GM12878 (cell line): ENCODE data around the gene POMP. TPM values are rescaled to one million over a fixed set of nuclear protein-coding genes. Genes with fewer than 3 reads are reported as not detected.

Source experiments
- BMI1 ChIP-seq: fragments of 450-650 bp; IDR thresholded peaks from 2 replicates; pipeline ENCODE4 v1.6.1; 2016; ENCODE audit warnings: mild to moderate bottlenecking, moderate library complexity, borderline replicate concordance
- CBFB ChIP-seq: IDR thresholded peaks from 2 replicates; pipeline ENCODE4 v1.6.1; 2016; ENCODE audit warnings: antibody characterized with exemption, low read depth
- CEBPZ ChIP-seq: fragments of 150-350 bp; IDR thresholded peaks from 2 replicates; pipeline ENCODE4 v1.6.1; 2016; ENCODE audit warnings: low read depth, low read length
- CHD4 ChIP-seq: fragments of 200-600 bp; sonication (generic); IDR thresholded peaks from 2 replicates; pipeline ENCODE4 v1.6.1; 2016; ENCODE audit warnings: mild to moderate bottlenecking
- CREM ChIP-seq: IDR thresholded peaks from 2 replicates; pipeline ENCODE4 v1.6.1; 2014; ENCODE audit warnings: antibody characterized with exemption, low read depth
- FOXK2 ChIP-seq: fragments of 450-650 bp; IDR thresholded peaks from 2 replicates; pipeline ENCODE4 v1.6.1; 2017; ENCODE audit warnings: mild to moderate bottlenecking, moderate library complexity
- FOXM1 ChIP-seq: IDR thresholded peaks from 2 replicates; pipeline ENCODE4 v1.6.1; 2012; ENCODE audit warnings: low read depth, mild to moderate bottlenecking, inconsistent platforms, low read length, moderate library complexity
- HDAC2 ChIP-seq: fragments of 200-600 bp; sonication (generic); IDR thresholded peaks from 2 replicates; pipeline ENCODE4 v1.6.1; 2017
- IKZF1 ChIP-seq: fragments of 450-650 bp; conservative IDR thresholded peaks from 2 replicates; pipeline ENCODE4 v1.6.1; 2017; ENCODE audit warnings: antibody characterized with exemption, mild to moderate bottlenecking
- KAT2A ChIP-seq: conservative IDR thresholded peaks from 2 replicates; pipeline ENCODE4 v1.6.1; 2011; ENCODE audit warnings: low read depth, low read length; ENCODE audit not compliant: control insufficient read depth
- MEF2B ChIP-seq: fragments of 450-650 bp; IDR thresholded peaks from 2 replicates; pipeline ENCODE4 v1.6.1; 2018; ENCODE audit warnings: mild to moderate bottlenecking, moderate library complexity; ENCODE audit not compliant: partially characterized antibody, poor library complexity, severe bottlenecking
- NFXL1 ChIP-seq: fragments of 450-650 bp; IDR thresholded peaks from 2 replicates; pipeline ENCODE4 v1.6.1; 2017; ENCODE audit warnings: antibody characterized with exemption, mild to moderate bottlenecking, borderline replicate concordance
- NFYB ChIP-seq: IDR thresholded peaks from 2 replicates; pipeline ENCODE4 v1.6.1; 2011; ENCODE audit warnings: low read depth, mild to moderate bottlenecking, low read length, improper control_type of control experiment, moderate library complexity; ENCODE audit not compliant: insufficient read depth
- NR2C1 ChIP-seq: fragments of 450-650 bp; IDR thresholded peaks from 2 replicates; pipeline ENCODE4 v1.6.1; 2017; ENCODE audit warnings: antibody characterized with exemption, mild to moderate bottlenecking, moderate library complexity
- PML ChIP-seq: IDR thresholded peaks from 2 replicates; pipeline ENCODE4 v1.6.1; 2012; ENCODE audit warnings: low read length, inconsistent platforms
- POLR2A ChIP-seq: IDR thresholded peaks from 2 replicates; pipeline ENCODE4 v1.6.1; 2011; ENCODE audit warnings: low read depth, mild to moderate bottlenecking, low read length
- POU2F2 ChIP-seq: IDR thresholded peaks from 3 replicates; pipeline ENCODE4 v1.6.1; 2011; ENCODE audit warnings: low read depth, mild to moderate bottlenecking, low read length, borderline replicate concordance
- RCOR1 ChIP-seq: conservative IDR thresholded peaks from 2 replicates; pipeline ENCODE4 v1.6.1; 2012; ENCODE audit warnings: low read depth, low read length, improper control_type of control experiment
- SIN3A ChIP-seq: IDR thresholded peaks from 2 replicates; pipeline ENCODE4 v1.6.1; 2012; ENCODE audit warnings: low read depth, low read length, improper control_type of control experiment
- SP1 ChIP-seq: IDR thresholded peaks from one replicate; pipeline ENCODE4 v1.6.1; 2011; ENCODE audit warnings: low read depth, low read length
- STAT1 ChIP-seq: fragments of 450-650 bp; conservative IDR thresholded peaks from 2 replicates; pipeline ENCODE4 v1.6.1; 2014; ENCODE audit warnings: antibody characterized with exemption, mild to moderate bottlenecking
- ZNF217 ChIP-seq: fragments of 450-650 bp; IDR thresholded peaks from 2 replicates; pipeline ENCODE4 v1.6.1; 2017; ENCODE audit warnings: antibody characterized with exemption, mild to moderate bottlenecking
- ZNF687 ChIP-seq: fragments of 450-650 bp; IDR thresholded peaks from 2 replicates; pipeline ENCODE4 v1.6.1; 2017; ENCODE audit warnings: mild to moderate bottlenecking, moderate library complexity
- polyA plus RNA-seq, 11 experiments: library from polyadenylated mRNA; depleted of rRNA in 4 of 11; unstranded in 6 of 11; stranded (reverse) in 5 of 11; fragments of >200 nt; fragmentation: Nextera tagmentation in 4 of 11; fragmentation: Illumina TruSeq in 1 of 11; extraction: Ambion mirVana in 4 of 11; extraction: Trizol in 1 of 11; gene quantifications; 1 replicate in 1 of 11; 2 replicates in 10 of 11; pipeline versions ENCODE4 v1.2.1 to v1.2.3, GENCODE V29; 2011 to 2016; ENCODE audit warnings: inconsistent platforms in 2 of 11, missing spikeins in 2 of 11, low read depth in 1 of 11
- total RNA-seq, 4 experiments: library from RNA; depleted of rRNA in 3 of 4; stranded (reverse); fragments of >200 nt in 3 of 4; fragmentation: Illumina TruSeq in 1 of 4; extraction: Trizol in 1 of 4; gene quantifications; 2 replicates each; pipeline versions ENCODE4 v1.2.1 to v1.2.3, GENCODE V29; 2013 to 2021
- TF ChIP-seq, protein P1 (sequence below): fragments of 150-350 bp; IDR thresholded peaks from 2 replicates; pipeline ENCODE4 v1.6.1; 2014; ENCODE audit warnings: mild to moderate bottlenecking, low read depth, low read length

Gene POMP
- total and polyA plus RNA-seq, 10 of the 15 experiments (the other 5 are each of a cell fraction or from before 2014, with no cell fraction given), result 90.4 to 668 (median 144) TPM

DNA sequence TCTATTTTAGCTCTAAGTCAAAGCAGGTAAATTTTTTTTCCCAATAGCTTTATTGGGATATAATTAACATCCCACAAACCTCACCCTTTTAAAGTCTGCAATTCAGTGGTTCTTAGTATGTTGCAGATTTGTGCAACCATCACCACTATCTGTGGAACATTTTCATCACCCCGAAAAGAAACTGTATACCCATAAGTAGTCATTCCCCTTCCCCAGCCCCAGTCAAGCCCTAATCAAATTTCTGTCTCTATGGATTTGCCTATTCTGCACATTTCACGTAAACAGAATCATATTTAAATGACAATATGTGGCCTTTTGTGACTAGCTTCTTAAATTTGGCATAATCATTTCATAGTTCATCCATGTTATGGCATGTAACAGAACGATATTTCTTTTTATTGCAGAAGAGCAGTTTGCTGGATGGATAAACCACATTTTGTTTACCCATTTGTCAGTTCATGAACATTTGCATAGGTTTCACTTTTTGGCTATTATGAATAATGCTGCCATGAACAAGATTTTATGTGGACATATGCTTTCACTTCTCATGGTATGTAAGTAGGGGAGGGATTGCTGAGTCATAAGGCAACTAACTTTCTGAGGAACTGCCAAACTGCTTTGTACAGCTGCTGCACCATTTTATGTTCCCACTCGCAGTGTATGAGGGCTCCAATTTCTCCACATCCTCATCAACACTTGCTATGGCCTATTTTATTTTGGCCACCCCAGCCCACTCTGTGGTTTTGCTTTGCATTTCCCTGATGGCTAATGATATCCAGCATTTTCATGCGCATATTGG lies 48.9 kb downstream of the POMP start (continued):
- TF ChIP-seq NR2C1, result no peak
- no peak for TF ChIP-seq NFYB
- 0 out of 2 replicates have a peak, but pooled peaks have one; percentile 35 for TF ChIP-seq BMI1
- 0 out of 2 replicates have a peak, but pooled peaks have one; percentile 81 for TF ChIP-seq RCOR1
- TF ChIP-seq STAT1, result no peak
- TF ChIP-seq CHD4, result no peak
- TF ChIP-seq FOXK2, result no peak
- no peak for TF ChIP-seq HDAC2
- TF ChIP-seq FOXM1, result peak; percentile 87
- peak; percentile 91 for TF ChIP-seq ZNF217
- TF ChIP-seq POLR2A, result no peak
- TF ChIP-seq MEF2B, result no peak
- TF ChIP-seq NFXL1, result no peak
- peak; percentile 42 for TF ChIP-seq SP1
- peak; percentile 96 for TF ChIP-seq POU2F2
- no peak for TF ChIP-seq SIN3A
- no peak for TF ChIP-seq ZNF687
- no peak for TF ChIP-seq CEBPZ
- no peak for TF ChIP-seq KAT2A
- peak; percentile 71; the same call in 1 of the 2 replicates for TF ChIP-seq CREM
- TF ChIP-seq, protein P1, sequence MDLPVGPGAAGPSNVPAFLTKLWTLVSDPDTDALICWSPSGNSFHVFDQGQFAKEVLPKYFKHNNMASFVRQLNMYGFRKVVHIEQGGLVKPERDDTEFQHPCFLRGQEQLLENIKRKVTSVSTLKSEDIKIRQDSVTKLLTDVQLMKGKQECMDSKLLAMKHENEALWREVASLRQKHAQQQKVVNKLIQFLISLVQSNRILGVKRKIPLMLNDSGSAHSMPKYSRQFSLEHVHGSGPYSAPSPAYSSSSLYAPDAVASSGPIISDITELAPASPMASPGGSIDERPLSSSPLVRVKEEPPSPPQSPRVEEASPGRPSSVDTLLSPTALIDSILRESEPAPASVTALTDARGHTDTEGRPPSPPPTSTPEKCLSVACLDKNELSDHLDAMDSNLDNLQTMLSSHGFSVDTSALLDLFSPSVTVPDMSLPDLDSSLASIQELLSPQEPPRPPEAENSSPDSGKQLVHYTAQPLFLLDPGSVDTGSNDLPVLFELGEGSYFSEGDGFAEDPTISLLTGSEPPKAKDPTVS, result no peak
- TF ChIP-seq PML, result peak; percentile 68
- TF ChIP-seq IKZF1, result peak; percentile 92
- no peak; the same call in 1 of the 2 replicates for TF ChIP-seq CBFB
